Endothelial cell (in vitro differentiated cells): ENCODE data around the gene FGF11. TPM values are rescaled to one million over a fixed set of nuclear protein-coding genes. Genes with fewer than 3 reads are reported as not detected.

ENCODE experiments used
- DNase-seq: peaks from one replicate; pipeline ENCODE4 v3.0.0; 2021; ENCODE audit warnings: low spot score
- H3K27ac Mint-ChIP-seq: one replicate; pipeline ENCODE4 v1.8.0; 2021; ENCODE audit warnings: mixed read lengths, inconsistent platforms; ENCODE audit not compliant: unreplicated experiment
- H3K27me3 Mint-ChIP-seq: one replicate; pipeline ENCODE4 v1.8.0; 2021; ENCODE audit warnings: mild to moderate bottlenecking, moderate library complexity, mixed read lengths, inconsistent platforms; ENCODE audit not compliant: unreplicated experiment
- H3K36me3 Mint-ChIP-seq: one replicate; pipeline ENCODE4 v1.8.0; 2021; ENCODE audit warnings: mild to moderate bottlenecking, low read depth, mixed read lengths, inconsistent platforms; ENCODE audit not compliant: unreplicated experiment
- H3K4me1 Mint-ChIP-seq: one replicate; pipeline ENCODE4 v1.8.0; 2021; ENCODE audit warnings: mild to moderate bottlenecking, mixed read lengths, inconsistent platforms; ENCODE audit not compliant: unreplicated experiment
- H3K4me3 Mint-ChIP-seq: one replicate; pipeline ENCODE4 v1.8.0; 2021; ENCODE audit warnings: mild to moderate bottlenecking, mixed read lengths, inconsistent platforms; ENCODE audit not compliant: unreplicated experiment
- H3K9me3 Mint-ChIP-seq: one replicate; pipeline ENCODE4 v1.8.0; 2021; ENCODE audit warnings: mixed read lengths, inconsistent platforms; ENCODE audit not compliant: unreplicated experiment
- CTCF ChIP-seq: fragments of 200-600 bp; sonication (generic); IDR thresholded peaks from one replicate; pipeline ENCODE4 v1.5.0; 2021; ENCODE audit warnings: antibody characterized with exemption; ENCODE audit not compliant: unreplicated experiment
- total RNA-seq: library from RNA; stranded (reverse); fragmentation: NEBNext Ultra II Directional; extraction: Animal tissue kit (Norgen Biotek cat#: 25700); gene quantifications from one replicate; pipeline ENCODE4 v1.2.1, GENCODE V29; 2021; ENCODE audit not compliant: unreplicated experiment

FGF11 gene
- total RNA-seq, 1 donor from 2014 or later = 19.7 TPM

- Mint-ChIP-seq H3K36me3 (peaks cover 5% of the 10 kb centered on the region), H3K4me3 (no peak overlapping the region), H3K27ac (no peak overlapping the region), H3K27me3 (peaks cover 11% of the 10 kb centered on the region), H3K4me1 (peaks cover 5% of the 10 kb centered on the region), H3K9me3 (no peaks in the 10 kb centered on the region)
- DNase-seq = no peak
- TF ChIP-seq CTCF = no peak
Measured at GRCh38 chr17:7464081-7464480, 24.8 kb downstream of the FGF11 start.

GRCh38 chr17:7465597-7466275 is 26.4 kb downstream of the FGF11 start:
- Mint-ChIP-seq H3K36me3 (peaks cover 5% of the 10 kb centered on the region), H3K9me3 (no peaks in the 10 kb centered on the region), H3K4me1 (peaks cover 5% of the 10 kb centered on the region), H3K4me3 (no peak overlapping the region), H3K27me3 (peaks cover 11% of the 10 kb centered on the region), H3K27ac (no peak overlapping the region)
- no peak for DNase-seq
- TF ChIP-seq CTCF = no peak

- Mint-ChIP-seq H3K4me1 (peaks cover 5% of the 10 kb centered on the region), H3K27ac (no peak overlapping the region), H3K36me3 (peaks cover 2% of the 10 kb centered on the region), H3K4me3 (no peak overlapping the region), H3K9me3 (no peaks in the 10 kb centered on the region), H3K27me3 (peaks cover 8% of the 10 kb centered on the region)
- no peak for TF ChIP-seq CTCF
- DNase-seq = no peak
Measured at GRCh38 chr17:7466318-7466638, 27.0 kb downstream of the FGF11 start.

- Mint-ChIP-seq H3K9me3 (no peaks in the 10 kb centered on the region), H3K4me1 (peaks cover 5% of the 10 kb centered on the region)
Measured at GRCh38 chr17:7466639-7467341, 27.5 kb downstream of the FGF11 start.

More at GRCh38 chr17:7466639-7467341, 27.5 kb downstream of the FGF11 start:
- Mint-ChIP-seq H3K27me3 (peaks cover 7% of the 10 kb centered on the region), H3K4me3 (no peak overlapping the region), H3K27ac (no peak overlapping the region), H3K36me3 (no peaks in the 10 kb centered on the region)
- no peak for TF ChIP-seq CTCF
- DNase-seq = no peak
